GM12878 (cell line): Measurements from ENCODE around the gene BSPRY.

Source experiments
- ATF3 ChIP-seq: IDR thresholded peaks from 2 replicates; pipeline ENCODE4 v1.6.1; 2011; ENCODE audit warnings: low read depth, mild to moderate bottlenecking, low read length, moderate library complexity, borderline replicate concordance; ENCODE audit errors: extremely low read depth
- CTCF ChIP-seq, 3 experiments: IDR thresholded peaks in 2 of 3; conservative IDR thresholded peaks in 1 of 3; 2 replicates each; pipeline ENCODE4 v1.5.1; 2011; ENCODE audit warnings: low read depth in 3 of 3, low read length in 3 of 3, mild to moderate bottlenecking in 3 of 3, control low read depth in 2 of 3, moderate library complexity in 2 of 3, inconsistent platforms in 1 of 3, mixed read lengths in 1 of 3; ENCODE audit not compliant: control insufficient read depth in 2 of 3, insufficient read depth in 1 of 3; ENCODE audit errors: extremely low read depth in 1 of 3
- EP300 ChIP-seq, 2 experiments: fragments of 150-350 bp in 1 of 2; IDR thresholded peaks; 2 replicates each; pipeline ENCODE4 v1.6.1; 2011 to 2012; ENCODE audit warnings: low read depth in 2 of 2, low read length in 2 of 2, borderline replicate concordance in 1 of 2, improper control_type of control experiment in 1 of 2, inconsistent platforms in 1 of 2; ENCODE audit not compliant: control insufficient read depth in 1 of 2
- POLR2A ChIP-seq: IDR thresholded peaks from 2 replicates; pipeline ENCODE4 v1.6.1; 2011; ENCODE audit warnings: low read depth, mild to moderate bottlenecking, low read length
- POLR2AphosphoS5 ChIP-seq: IDR thresholded peaks from 2 replicates; pipeline ENCODE4 v1.6.1; 2011; ENCODE audit warnings: mild to moderate bottlenecking, low read length, inconsistent platforms
- RBBP5 ChIP-seq: fragments of 200-600 bp; sonication (generic); conservative IDR thresholded peaks from 2 replicates; pipeline ENCODE4 v1.6.1; 2016
- SMAD1 ChIP-seq: fragments of 450-650 bp; IDR thresholded peaks from 2 replicates; pipeline ENCODE4 v1.6.1; 2018; ENCODE audit warnings: mild to moderate bottlenecking, low read depth; ENCODE audit not compliant: partially characterized antibody
- TAF1 ChIP-seq: IDR thresholded peaks from 2 replicates; pipeline ENCODE4 v1.6.1; 2011; ENCODE audit warnings: mild to moderate bottlenecking, low read depth, low read length, borderline replicate concordance

DNA sequence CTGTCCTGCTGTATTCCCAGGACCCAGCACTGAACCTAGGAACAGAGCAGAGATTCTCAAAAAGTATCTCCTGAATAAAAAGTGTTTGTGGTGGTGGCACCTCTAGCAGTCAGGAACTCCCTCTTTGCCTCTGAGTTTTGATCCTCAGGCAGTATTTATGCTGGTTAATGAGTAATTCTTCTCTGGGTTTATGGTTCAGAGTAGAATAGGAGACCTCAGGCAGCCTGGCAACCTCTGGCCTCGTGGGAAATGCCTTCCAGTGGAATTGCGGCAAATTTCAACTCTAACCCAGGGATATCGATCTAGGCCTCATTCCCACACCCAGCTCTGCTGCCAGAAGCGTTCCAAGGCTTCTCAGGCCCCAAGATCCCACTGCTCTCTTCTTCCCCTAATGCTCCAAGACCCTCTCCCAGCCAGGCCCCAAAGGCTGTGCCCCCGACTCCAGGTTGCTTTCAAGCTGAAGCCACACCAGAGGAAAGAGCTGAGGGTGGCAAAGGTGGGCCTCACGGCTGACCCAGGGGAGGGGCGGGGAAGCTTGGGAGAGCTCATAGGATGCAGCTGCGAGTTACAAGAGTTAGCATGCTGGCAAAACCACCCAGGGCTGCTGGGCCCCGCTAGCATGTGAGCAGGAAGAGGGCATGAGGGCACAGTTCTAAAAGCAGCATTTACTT, 38.4 kb downstream of the BSPRY start:
- TF ChIP-seq SMAD1 (no peak), EP300 (IDR thresholded peaks at IDR 0.05; ENCODE audit: borderline replicate concordance in 1 of 2, control insufficient read depth in 1 of 2, low read depth in 2 of 2, low read length in 2 of 2) (no peak), POLR2AphosphoS5 (no peak), CTCF (IDR thresholded peaks at IDR 0.05 in 2 of 3, conservative IDR thresholded peaks at IDR 0.05 in 1 of 3; ENCODE audit: control insufficient read depth in 2 of 3, extremely low read depth in 1 of 3, insufficient read depth in 1 of 3, low read depth in 3 of 3, low read length in 3 of 3) (no peak), POLR2A (no peak), TAF1 (no peak), ATF3 (no peak), RBBP5 (no peak)
